HEK293T (cell line): ENCODE data around the gene TM4SF4.

ENCODE experiments used
- CTCF ChIA-PET: fragments of 350-600 bp; formaldehyde crosslinking; extraction: SDS; loops from one replicate; lab custom pipeline; 2021; ENCODE audit warnings: antibody characterized with exemption, inconsistent platforms; lab: Yijun Ruan, JAX
- POLR2A ChIA-PET: fragments of 350-600 bp; formaldehyde crosslinking; extraction: SDS; loops from one replicate; lab custom pipeline; 2020; ENCODE audit warnings: antibody characterized with exemption, inconsistent platforms; lab: Yijun Ruan, JAX
- DNase-seq: peaks from one replicate; pipeline ENCODE4 v3.0.0; 2012; ENCODE audit warnings: mixed read lengths; ENCODE audit errors: extremely low spot score
- ARNT ChIP-seq: fragments of 450-650 bp; IDR thresholded peaks from 2 replicates; pipeline ENCODE4 v1.6.1; 2017; ENCODE audit warnings: mild to moderate bottlenecking
- BHLHE40 ChIP-seq: fragments of 450-650 bp; IDR thresholded peaks from 2 replicates; pipeline ENCODE4 v1.6.1; 2016; ENCODE audit warnings: mild to moderate bottlenecking, moderate library complexity, borderline replicate concordance
- CTBP1 ChIP-seq: fragments of 450-650 bp; IDR thresholded peaks from 2 replicates; pipeline ENCODE4 v1.6.1; 2016; ENCODE audit warnings: borderline replicate concordance
- ELF4 ChIP-seq: fragments of 450-650 bp; IDR thresholded peaks from 2 replicates; pipeline ENCODE4 v1.6.1; 2017; ENCODE audit warnings: antibody characterized with exemption
- FOXA1 ChIP-seq: fragments of 450-650 bp; IDR thresholded peaks from 2 replicates; pipeline ENCODE4 v1.6.1; 2016; ENCODE audit warnings: mild to moderate bottlenecking
- FOXK2 ChIP-seq: fragments of 450-650 bp; IDR thresholded peaks from 2 replicates; pipeline ENCODE4 v1.6.1; 2016; ENCODE audit warnings: mild to moderate bottlenecking
- FOXM1 ChIP-seq: fragments of 450-650 bp; IDR thresholded peaks from 2 replicates; pipeline ENCODE4 v1.6.1; 2017; ENCODE audit warnings: mild to moderate bottlenecking, borderline replicate concordance
- HDGF ChIP-seq: fragments of 450-650 bp; IDR thresholded peaks from 2 replicates; pipeline ENCODE4 v1.6.1; 2017; ENCODE audit warnings: antibody characterized with exemption, borderline replicate concordance
- L3MBTL2 ChIP-seq: fragments of 450-650 bp; conservative IDR thresholded peaks from 2 replicates; pipeline ENCODE4 v1.6.1; 2016; ENCODE audit warnings: mild to moderate bottlenecking
- LEF1 ChIP-seq: fragments of 450-650 bp; IDR thresholded peaks from 2 replicates; pipeline ENCODE4 v1.6.1; 2017; ENCODE audit warnings: mild to moderate bottlenecking, borderline replicate concordance
- NFRKB ChIP-seq: fragments of 450-650 bp; IDR thresholded peaks from 2 replicates; pipeline ENCODE4 v1.6.1; 2016; ENCODE audit warnings: mild to moderate bottlenecking, moderate library complexity
- SP1 ChIP-seq: fragments of 450-650 bp; IDR thresholded peaks from 2 replicates; pipeline ENCODE4 v1.6.1; 2017
- SUZ12 ChIP-seq: fragments of 450-650 bp; IDR thresholded peaks from 2 replicates; pipeline ENCODE4 v1.6.1; 2016; ENCODE audit warnings: mild to moderate bottlenecking
- TARDBP ChIP-seq: fragments of 450-650 bp; IDR thresholded peaks from 2 replicates; pipeline ENCODE4 v1.6.1; 2016
- ZNF384 ChIP-seq: fragments of 450-650 bp; IDR thresholded peaks from 2 replicates; pipeline ENCODE4 v1.6.1; 2016
- TF ChIP-seq, protein P1 (sequence below): fragments of 450-650 bp; IDR thresholded peaks from 2 replicates; pipeline ENCODE4 v1.6.1; 2016

TM4SF4 gene

DNA sequence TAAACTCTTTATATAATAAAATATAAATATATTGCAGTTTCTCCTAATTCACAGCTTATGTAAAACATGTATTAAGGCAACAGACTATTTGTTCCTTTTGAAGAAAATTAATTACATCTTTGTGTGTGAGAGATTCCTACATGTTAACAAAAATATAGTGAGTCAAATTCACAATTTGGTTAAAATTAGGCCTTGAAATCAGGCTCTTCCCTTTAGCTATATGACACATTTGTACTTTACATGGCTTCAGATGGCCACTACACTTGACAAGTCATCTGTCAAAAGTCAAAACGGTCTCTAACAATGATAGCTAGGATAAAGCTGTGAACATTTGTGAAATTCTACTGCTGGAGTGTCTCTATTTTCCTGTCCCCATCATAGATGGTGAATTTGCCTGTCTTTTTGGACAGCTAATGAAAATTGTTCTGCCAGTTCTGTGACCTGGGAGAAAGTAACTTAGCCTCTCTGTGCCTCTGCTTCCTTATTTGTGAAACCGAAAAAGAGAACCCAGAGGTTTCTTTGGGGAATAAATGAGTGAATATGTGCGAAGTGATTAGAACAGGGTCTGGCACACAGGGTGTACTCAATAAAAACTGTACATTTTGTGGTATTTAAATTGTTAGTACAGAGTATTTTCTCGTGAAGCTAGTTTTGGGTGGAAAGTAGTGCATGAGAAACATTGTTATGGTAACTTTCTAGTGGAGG is 23.6 kb downstream of the TM4SF4 start:
- POLR2A ChIA-PET, result no interaction called here
- DNase-seq, result no peak
- TF ChIP-seq FOXK2 (no peak), BHLHE40 (no peak), HDGF (no peak), FOXM1 (no peak), SP1 (no peak), NFRKB (no peak), L3MBTL2 (no peak), ELF4 (no peak)
- CTCF ChIA-PET, result interaction anchor here (0.8 kb wide), 1 partner anchor 274 kb away, joined by 3 read pairs; no protein-coding TSS in a partner anchor

DNA sequence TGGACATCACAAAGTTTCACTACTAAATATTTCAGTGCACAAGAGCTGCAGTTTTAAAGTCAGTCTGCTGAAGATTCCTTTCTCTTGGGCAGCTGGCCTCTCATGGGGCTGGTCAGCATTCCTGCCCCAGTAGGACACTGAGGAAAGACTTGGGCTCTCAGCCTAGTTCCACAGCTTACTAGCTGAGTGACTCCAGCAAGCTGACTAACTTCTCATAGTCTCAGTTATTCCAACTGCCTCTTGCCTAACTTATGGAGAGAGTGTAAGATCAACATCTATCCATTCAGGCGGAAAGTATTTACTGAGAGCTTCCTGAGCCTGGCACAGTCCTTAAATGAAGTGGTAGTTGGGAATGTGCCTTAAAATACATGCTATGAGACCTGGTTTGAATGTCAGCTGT is 27.0 kb downstream of the TM4SF4 start:
- ChIA-PET CTCF (no interaction called here), POLR2A (interaction anchor here (1.0 kb wide), 1 partner anchor 251 kb away, joined by 4 read pairs; the partner anchor contains the start of gene COMMD2)
- TF ChIP-seq LEF1 (no peak), HDGF (no peak), FOXA1 (no peak), ZNF384 (no peak), TARDBP (no peak), BHLHE40 (no peak), CTBP1 (no peak), SUZ12 (no peak), ELF4 (no peak), FOXM1 (no peak), L3MBTL2 (no peak), ARNT (no peak), FOXK2 (no peak), SP1 (no peak)
- TF ChIP-seq, protein P1, sequence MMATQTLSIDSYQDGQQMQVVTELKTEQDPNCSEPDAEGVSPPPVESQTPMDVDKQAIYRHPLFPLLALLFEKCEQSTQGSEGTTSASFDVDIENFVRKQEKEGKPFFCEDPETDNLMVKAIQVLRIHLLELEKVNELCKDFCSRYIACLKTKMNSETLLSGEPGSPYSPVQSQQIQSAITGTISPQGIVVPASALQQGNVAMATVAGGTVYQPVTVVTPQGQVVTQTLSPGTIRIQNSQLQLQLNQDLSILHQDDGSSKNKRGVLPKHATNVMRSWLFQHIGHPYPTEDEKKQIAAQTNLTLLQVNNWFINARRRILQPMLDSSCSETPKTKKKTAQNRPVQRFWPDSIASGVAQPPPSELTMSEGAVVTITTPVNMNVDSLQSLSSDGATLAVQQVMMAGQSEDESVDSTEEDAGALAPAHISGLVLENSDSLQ, result no peak
- no peak for DNase-seq

DNA sequence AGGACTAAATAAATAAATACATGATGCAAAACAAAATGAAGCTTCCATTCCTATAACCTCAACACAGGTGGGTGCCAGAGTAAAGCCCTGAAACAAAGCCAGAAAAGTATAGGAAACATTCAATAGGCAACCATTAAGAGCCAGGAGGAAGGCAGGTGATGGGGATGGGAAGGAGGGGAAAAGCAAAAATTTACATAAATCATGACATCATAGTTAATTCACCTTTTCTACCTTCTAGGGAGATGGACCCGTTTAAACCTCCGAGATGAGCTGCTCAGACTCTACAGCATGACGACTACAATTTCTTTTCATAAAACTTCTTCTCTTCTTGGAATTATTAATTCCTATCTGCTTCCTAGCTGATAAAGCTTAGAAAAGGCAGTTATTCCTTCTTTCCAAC is 27.9 kb downstream of the TM4SF4 start:
- no peak for DNase-seq
- CTCF ChIA-PET, result no interaction called here
- TF ChIP-seq, protein P1, result no peak
- TF ChIP-seq FOXA1, result no peak
- no peak for TF ChIP-seq ARNT
- TF ChIP-seq LEF1, result no peak
- POLR2A ChIA-PET, result no interaction called here

DNA sequence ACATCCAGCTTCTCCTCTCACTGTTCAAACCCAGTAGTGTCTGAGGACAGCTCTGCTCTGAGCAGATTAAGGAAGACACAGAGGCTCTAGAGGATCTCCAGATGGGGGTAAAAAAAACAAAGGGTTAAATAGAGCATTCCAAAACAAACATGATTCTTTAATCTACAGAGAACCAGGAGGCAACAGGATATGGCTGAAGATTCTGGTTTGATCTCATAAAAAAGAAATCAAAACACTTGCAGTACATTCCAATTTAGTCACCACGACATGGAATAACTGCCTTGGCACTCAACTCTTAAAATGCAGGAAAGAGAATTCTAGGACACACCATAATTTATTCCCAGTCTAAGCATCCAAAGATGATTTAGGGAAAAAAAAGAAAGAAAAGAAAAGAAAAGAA is 32.0 kb downstream of the TM4SF4 start:
- no peak for TF ChIP-seq BHLHE40
- no peak for TF ChIP-seq LEF1
- no peak for TF ChIP-seq FOXK2
- no peak for TF ChIP-seq HDGF
- TF ChIP-seq ELF4, result no peak
- TF ChIP-seq TARDBP, result no peak
- no peak for TF ChIP-seq SUZ12
- no peak for TF ChIP-seq L3MBTL2
- TF ChIP-seq CTBP1, result no peak
- no peak for TF ChIP-seq ZNF384
- TF ChIP-seq ARNT, result no peak
- TF ChIP-seq NFRKB, result no peak
- TF ChIP-seq FOXA1, result no peak
- TF ChIP-seq, protein P1, result no peak
- DNase-seq, result no peak
- CTCF ChIA-PET, result interaction anchor here (1.3 kb wide), 1 partner anchor 265 kb away, joined by 4 read pairs; no protein-coding TSS in a partner anchor
- POLR2A ChIA-PET, result no interaction called here

DNA sequence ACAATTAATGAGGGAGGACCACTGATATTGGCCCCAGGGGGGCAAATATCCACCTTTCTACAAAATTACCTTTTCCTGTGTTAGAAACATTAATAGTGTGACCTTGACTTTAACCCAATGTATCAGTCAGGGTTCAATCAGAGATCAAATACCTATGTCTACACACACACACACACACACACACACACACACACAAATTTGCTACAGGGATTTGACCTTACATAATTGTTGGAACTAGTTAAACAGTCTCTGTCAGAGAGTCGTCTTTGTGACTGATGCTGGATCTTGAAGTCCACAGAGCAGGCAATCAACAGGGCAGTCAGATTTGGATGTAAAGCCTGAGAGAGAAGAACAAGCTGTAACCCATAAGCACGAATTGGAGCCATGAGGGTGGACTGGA is 32.5 kb downstream of the TM4SF4 start:
- POLR2A ChIA-PET, result no interaction called here
- TF ChIP-seq ZNF384 (no peak), TARDBP (no peak), NFRKB (no peak), ELF4 (no peak), FOXK2 (no peak), LEF1 (no peak), FOXA1 (no peak), SP1 (no peak), FOXM1 (no peak), BHLHE40 (no peak)
- TF ChIP-seq, protein P1, result no peak
- CTCF ChIA-PET, result interaction anchor here (1.3 kb wide), 1 partner anchor 265 kb away, joined by 4 read pairs; no protein-coding TSS in a partner anchor

More for the DNA sequence above, 32.5 kb downstream of the TM4SF4 start:
- no peak for DNase-seq
